HG02885 (cell line): ENCODE results near the gene ART4.

Experiments
- ATAC-seq: cut with Tn5 transposase; IDR thresholded peaks from one replicate; pipeline ENCODE4 v1.9.1; 2021; ENCODE audit warnings: mild to moderate bottlenecking; ENCODE audit not compliant: unreplicated experiment, poor library complexity

Gene ART4

DNA sequence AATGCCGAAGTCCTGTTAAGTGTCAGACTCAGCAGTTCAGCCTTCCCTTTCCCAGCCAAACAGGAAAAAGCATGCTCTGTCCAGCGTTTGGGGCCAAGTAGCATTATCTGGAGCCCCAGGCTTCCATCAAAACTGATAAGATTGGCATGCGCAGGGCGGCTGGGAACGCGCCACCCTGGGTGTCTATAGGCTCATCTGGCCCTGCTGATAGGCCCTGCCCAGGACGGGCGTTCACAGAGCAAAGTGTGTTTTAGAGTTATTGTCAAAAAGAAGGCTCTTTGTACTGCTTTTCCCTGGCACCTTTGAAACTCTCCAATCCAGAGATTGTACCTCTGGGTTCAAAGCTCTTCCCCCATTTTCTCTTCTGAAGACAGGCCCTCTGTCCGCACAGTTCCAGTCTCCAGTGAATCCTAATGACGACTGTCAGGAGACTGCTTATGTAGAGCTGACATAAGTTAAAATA lies at the start of gene ART4:
Gene ART4, minus strand, starts transcription at position 102 of the 463 bp plus-strand sequence. CDS start 413 bp downstream, outside the sequence.
- ATAC-seq, result no peak

GRCh38 chr12:14892726-14893505 lies 49.6 kb upstream of the ART4 start:
- no peak for ATAC-seq

DNA sequence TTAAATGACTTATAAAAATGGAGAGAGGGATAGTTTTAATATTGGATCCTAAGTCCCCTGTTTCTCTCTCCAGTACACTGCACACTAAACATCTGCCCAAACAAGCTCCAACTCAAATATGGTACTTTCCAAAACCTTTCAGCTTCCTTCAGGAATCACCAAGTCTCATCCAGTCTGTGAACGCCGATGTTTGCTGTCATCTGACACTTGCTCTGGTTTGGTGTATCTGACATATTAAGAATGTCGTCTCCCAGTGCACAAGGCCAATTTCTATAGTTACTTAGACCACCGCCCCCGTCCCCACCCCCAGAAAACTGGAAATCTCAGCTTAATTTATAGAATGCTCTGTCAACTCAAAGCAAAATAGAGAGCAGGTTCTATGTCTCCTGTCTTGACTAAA lies 47.4 kb upstream of the ART4 start:
- no peak for ATAC-seq

DNA sequence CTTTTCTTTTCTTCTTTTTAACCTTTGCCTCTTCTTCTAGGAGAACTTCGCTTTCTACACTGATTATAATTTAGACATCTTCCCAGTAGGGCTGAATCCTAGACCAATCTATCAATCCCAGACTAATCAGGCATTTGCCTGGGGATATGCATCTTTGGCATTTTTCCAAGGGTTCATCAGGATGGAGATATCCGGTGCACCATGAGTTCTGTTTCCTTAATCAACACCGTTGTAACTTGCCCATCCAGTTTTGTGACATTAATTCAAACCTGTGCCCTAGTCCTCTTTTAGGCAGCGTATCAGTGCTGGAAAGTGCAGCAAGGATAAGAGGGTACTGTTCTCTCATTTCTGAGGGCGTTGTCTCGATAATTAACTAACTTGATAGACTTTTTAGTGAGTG lies 42.9 kb upstream of the ART4 start:
- ATAC-seq, result no peak

DNA sequence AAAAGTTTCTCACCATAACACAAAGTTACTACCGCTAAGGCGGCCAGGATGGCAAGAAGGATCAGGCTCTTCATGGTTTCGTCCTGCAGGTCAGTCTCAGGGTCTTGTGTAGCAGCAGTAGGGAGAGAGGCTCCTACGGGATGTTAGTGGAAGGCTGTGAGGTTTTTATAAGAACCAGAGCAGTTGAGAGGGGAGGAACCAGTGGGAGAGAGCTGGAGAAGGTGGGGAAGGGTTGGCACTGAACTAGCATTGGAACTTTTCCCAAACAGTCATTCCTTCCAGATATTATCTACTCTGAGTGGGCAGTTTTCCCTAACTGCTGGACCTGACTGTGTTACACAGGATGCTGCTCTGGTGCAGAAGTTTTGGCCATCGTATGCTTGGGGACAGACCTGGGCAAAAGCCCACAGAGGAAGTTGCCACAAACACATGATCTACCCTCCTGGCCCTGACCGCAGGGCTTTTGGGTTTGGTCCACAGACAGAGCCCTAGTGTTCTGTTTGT lies 42.4 kb upstream of the ART4 start, which contains the start of gene MGP:
Gene MGP, minus strand, starts transcription at position 137 of the 504 bp plus-strand sequence. Its CDS starts 63 bp downstream, at position 74.
- ATAC-seq, result no peak

- peak; percentile 96 for ATAC-seq
Measured at GRCh38 chr12:14884458-14884878, 41.1 kb upstream of the ART4 start.

DNA sequence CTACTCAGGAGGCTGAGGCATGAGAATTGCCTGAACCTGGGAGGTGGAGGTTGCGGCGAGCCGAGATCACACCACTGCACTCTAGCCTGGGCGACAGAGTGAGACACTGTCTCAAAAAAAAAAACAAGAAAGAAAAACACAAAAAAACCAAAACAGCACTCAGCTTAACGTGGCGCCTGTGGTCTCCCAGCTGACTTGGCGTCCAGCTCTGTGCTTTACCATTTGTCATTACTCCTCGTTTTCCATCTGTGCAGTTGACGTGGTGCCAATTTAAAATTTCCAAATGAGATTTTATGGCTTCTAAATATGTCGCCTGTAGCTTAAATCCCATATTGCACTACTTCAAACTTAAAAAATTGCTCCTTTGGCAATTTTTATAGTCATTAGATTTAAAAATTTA lies 40.4 kb upstream of the ART4 start:
- no peak for ATAC-seq

GRCh38 chr12:14880890-14881453 lies 37.6 kb upstream of the ART4 start:
- no peak for ATAC-seq

GRCh38 chr12:14879222-14879933 lies 36.1 kb upstream of the ART4 start:
- ATAC-seq, result no peak

DNA sequence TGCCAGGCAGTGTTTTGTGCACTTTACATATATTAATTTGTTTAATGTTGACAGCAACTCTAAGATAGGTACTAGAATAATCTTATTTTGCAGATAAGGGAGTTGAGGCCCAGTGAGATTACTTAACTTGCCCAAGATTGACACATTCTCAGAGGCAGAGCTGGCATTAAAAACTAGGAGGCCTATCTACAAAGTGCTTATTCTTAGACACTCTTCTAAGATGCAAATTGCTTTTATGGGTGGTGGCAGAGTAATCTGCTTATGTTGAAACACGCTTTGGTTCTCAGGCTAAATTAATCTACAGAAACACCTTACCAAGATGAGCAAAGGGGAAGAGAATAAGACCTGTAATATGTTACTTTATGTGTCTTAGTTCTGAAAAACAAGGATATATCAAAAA lies 35.2 kb upstream of the ART4 start:
- no peak for ATAC-seq

- ATAC-seq, result no peak
Measured at GRCh38 chr12:14876833-14877232, 33.5 kb upstream of the ART4 start.

DNA sequence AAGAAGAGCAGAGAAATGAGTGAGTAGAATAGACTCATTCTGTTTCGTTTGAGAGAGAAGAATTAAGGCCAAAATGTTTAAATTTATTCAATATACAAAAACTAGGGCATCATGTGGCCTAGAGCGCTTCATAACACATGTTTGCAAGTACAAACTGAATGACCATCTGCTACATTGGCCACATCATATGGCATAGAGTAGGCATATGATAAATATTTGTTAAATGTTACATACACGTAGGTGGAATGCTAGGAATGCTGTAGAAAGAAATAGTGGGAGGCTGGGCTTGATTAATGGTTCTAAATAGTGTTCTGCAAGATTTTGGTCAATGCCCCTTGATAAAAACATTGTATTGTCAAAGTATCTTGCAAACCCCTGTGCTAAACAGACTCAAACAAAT lies 31.6 kb upstream of the ART4 start:
- no peak for ATAC-seq

- no peak for ATAC-seq
Measured at GRCh38 chr12:14873440-14874185, 30.3 kb upstream of the ART4 start.

- no peak for ATAC-seq
Measured at GRCh38 chr12:14871886-14872285, 28.6 kb upstream of the ART4 start.

DNA sequence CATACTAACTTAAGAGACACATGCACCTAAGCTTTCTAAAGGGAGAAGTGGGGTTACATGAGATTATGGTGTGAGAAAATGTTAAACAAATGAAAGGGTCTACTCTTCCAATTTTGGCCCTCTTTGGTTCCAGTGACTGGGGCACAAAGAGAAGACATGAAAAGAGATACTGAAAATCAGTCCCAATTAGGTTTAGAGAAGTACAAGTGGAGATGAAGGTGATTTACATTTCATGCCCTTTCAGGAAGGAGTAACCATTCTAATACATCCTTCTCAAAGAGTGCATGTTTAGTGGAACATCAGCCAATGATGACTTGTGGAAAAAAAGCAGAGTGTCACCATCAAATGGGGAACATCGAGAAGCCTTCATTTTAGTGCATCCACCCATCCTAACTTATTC lies 27.9 kb upstream of the ART4 start:
- ATAC-seq, result no peak

DNA sequence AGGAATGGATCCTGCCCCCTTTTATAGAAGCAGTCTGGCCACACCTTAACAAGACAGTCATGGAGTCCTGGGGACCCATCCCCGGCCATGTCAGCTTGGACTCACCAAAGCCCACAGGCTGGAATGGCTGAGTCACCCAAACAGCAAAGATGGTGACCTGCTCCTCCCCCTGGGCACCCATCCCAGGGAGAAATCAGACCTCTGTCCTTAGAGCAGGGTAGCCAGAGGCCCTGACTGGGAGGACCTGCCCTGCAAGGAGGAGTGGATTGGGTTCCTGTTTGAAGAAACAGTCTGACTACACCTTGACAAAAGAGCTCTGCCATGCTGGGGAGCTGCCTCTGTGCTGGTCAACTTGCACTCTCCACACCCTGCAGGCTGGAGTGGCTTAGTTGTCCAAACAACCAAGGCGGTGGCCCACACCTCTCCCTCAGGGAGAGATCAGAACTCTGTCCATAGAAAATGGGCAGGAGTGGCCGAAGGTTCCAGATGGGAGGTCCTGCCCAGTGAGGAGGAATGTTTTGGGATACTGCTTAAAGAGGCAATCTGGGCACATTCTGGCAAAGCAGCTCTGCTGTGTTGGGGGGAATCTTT lies 25.7 kb upstream of the ART4 start:
- ATAC-seq, result no peak

DNA sequence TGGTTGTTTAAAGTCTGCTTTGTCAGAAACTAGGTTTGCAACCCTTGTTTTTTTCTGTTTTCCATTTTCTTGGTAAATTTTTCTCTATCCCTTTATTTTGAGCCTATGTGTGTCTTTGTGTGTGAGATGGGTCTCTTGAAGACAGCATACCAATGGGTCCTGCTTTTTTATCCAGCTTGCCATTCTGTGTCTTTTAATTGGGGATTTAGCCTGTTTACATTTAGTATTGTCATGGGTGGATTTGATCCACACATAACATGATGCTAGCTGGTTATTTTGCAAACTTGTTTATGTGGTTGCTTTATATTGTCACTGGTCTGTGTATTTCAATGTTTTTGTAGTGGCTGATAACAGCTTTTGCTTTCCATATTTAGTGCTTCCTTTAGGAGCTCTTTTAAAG lies 17.2 kb upstream of the ART4 start:
- ATAC-seq, result no peak

DNA sequence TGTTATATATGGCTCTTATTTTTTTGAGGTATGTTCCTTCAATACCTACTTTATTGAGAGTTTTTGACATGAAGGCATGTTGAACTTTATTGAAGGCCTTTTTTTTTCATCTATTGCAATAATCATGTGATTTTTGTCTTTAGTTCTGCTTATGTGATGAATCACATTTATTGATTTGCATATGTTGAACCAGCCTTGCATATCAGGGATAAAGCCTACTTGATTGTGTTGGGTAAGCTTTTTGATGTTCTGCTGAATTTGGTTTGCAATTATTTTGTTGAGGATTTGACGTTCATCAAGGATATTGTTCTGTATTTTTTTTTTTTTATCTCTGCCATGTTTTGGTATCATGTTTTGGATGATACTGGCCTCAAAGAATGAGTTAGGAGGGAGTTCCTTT lies 15.2 kb upstream of the ART4 start:
- ATAC-seq, result no peak

DNA sequence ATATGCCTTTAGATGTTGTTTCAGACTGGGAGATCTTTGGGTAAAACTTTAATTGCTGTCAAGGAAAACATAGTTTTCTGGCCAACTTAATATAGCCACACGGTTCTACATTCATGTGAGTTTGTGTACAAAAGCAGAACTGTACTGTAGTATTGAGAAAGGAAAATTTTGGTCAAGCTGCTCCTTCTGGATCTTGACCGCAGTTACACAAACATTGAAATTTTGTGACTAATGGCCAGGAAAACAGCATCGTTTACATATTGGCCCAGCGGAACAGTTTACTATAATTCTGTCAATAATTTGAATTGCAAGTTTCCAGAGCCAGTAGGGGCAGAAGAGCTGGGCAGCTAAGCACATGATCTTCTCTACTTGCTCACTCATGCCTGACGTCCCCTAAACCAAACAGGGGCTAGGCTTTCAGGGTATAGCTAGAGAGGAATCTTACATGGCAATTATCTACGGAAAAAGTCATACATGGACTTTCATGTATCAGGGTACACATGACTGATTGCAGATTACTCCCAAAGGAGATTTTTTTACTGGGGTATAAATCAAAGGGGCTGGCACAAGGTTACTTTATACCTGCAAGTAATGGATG lies 11.4 kb upstream of the ART4 start:
- no peak for ATAC-seq

DNA sequence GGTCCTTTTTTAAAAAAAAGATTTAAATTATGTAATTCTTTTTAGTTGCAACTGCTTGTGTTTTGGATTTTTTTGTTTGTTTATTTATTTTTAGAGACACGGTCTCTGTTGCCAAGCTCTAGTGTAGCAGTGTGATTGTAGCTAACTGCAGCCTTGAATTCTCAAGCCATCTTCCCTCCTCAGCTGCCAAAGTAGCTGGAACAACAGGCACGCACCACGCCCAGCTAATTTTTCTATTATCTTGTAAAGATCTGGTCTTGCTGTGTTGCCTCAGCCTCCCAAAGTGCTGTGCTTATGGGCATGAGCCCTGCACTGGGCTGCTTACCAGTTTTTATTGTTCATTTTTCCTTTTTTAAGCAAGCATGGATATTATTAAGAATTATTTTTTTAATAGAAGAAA lies 10.6 kb upstream of the ART4 start:
- ATAC-seq, result no peak
